Thymus (tissue), 11 donors: Measurements from ENCODE around the gene LRRC8E. TPM values are rescaled to one million over a fixed set of nuclear protein-coding genes. Genes with fewer than 3 reads are reported as not detected.

ENCODE experiments used
- DNase-seq, 9 donors: peaks; one replicate each; pipeline ENCODE4 v3.0.0-alpha.2; 2013; ENCODE audit warnings: low spot score in 9 of 9, low read depth in 6 of 9, missing footprints in 1 of 9
- H3K27ac ChIP-seq, 2 donors: one replicate each; pipeline ENCODE4 v1.5.1; 2013; ENCODE audit warnings: control low read depth in 1 of 2, low read depth in 1 of 2, low read length in 1 of 2, mild to moderate bottlenecking in 1 of 2, moderate library complexity in 1 of 2
- H3K27me3 ChIP-seq, 2 donors: one replicate each; pipeline ENCODE4 v1.5.1; 2013; ENCODE audit warnings: low read length in 1 of 2; ENCODE audit not compliant: control insufficient read depth in 2 of 2, insufficient read depth in 1 of 2
- H3K36me3 ChIP-seq, 2 donors: one replicate each; pipeline ENCODE4 v1.5.1; 2013; ENCODE audit warnings: low read length in 1 of 2, mild to moderate bottlenecking in 1 of 2, moderate library complexity in 1 of 2; ENCODE audit not compliant: control insufficient read depth in 2 of 2, insufficient read depth in 2 of 2
- H3K4me1 ChIP-seq, 2 donors: one replicate each; pipeline ENCODE4 v1.5.1; 2013; ENCODE audit warnings: low read length in 2 of 2; ENCODE audit not compliant: control insufficient read depth in 2 of 2, insufficient read depth in 2 of 2
- H3K4me3 ChIP-seq, 2 donors: one replicate each; pipeline ENCODE4 v1.5.1; 2013; ENCODE audit warnings: low read length in 2 of 2, control low read depth in 1 of 2, mild to moderate bottlenecking in 1 of 2
- H3K9me3 ChIP-seq, 2 donors: one replicate each; pipeline ENCODE4 v1.5.1; 2013; ENCODE audit warnings: low read length in 1 of 2, mild to moderate bottlenecking in 1 of 2; ENCODE audit not compliant: control insufficient read depth in 2 of 2, insufficient read depth in 1 of 2
- WGBS: extraction: QIAGEN DNeasy Blood & Tissue Kit; methylation state at CpG from one replicate; pipeline ENCODE4 v1.1.7; 2013; 5-methylcytosine and 5-hydroxymethylcytosine counted together
- polyA plus RNA-seq: library from polyadenylated mRNA; stranded (reverse); fragments of 200-250 nt; gene quantifications from one replicate; pipeline ENCODE4 v1.2.3, GENCODE V29; 2013
- total RNA-seq: library from RNA; stranded (reverse); fragments of 120-200 nt; gene quantifications from one replicate; pipeline ENCODE4 v1.2.4, GENCODE V29; 2013
- donor health status: healthy.

LRRC8E gene
- total and polyA plus RNA-seq, 2 donors = 0.05 to 0.27 TPM

- H3K27me3 ChIP-seq = peaks cover 0 to 9% of the 10 kb centered on the region in 2 donors
- H3K4me1 ChIP-seq = peaks cover 9 to 15% of the 10 kb centered on the region in 2 donors
- no peak for DNase-seq
- 97% methylated on average over 19 of the region's 19 CpGs for WGBS
- peaks cover 0 to 1% of the 10 kb centered on the region in 2 donors for H3K9me3 ChIP-seq
- H3K27ac ChIP-seq = no peak overlapping the region
- peaks cover 50 to 68% of the 10 kb centered on the region in 2 donors for H3K36me3 ChIP-seq
- H3K4me3 ChIP-seq = no peak overlapping the region
Observed at GRCh38 chr19:7908742-7909461, 20.6 kb downstream of the LRRC8E start.

DNA sequence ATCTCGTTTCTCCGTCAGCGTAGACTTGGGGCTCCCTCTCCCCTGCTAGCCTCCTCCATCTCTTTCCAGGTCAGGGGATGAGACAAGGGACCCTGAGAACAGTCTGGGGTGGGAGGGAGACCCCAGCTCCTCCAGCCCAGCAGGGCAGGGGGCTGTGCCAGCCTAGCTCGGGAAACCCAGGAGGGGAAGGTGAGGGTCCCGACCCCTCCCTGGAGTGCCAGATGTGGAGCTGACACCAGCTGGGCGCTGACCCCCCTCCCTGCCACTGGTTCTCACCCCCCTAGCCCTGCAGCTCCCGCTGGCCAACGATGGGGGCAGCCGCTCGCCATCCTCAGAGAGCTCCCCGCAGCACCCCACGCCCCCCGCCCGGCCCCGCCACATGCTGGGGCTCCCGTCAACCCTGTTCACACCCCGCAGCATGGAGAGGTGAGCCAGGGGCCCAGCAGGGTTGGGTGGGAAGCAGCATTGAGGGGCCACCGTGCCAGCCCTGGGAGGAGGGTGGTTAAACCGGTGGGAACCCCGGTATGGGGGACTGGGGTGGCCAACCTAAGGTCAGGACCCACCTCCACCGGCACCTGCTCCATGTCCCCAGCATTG is 21.3 kb downstream of the LRRC8E start:
- H3K4me3 ChIP-seq = no peak overlapping the region
- H3K36me3 ChIP-seq = peaks cover 50 to 68% of the 10 kb centered on the region in 2 donors
- H3K27ac ChIP-seq = no peak overlapping the region
- 98% methylated on average over 21 of the region's 21 CpGs for WGBS
- H3K4me1 ChIP-seq = peaks cover 6 to 11% of the 10 kb centered on the region in 2 donors
- DNase-seq = no peak
- peaks cover 0 to 1% of the 10 kb centered on the region in 2 donors for H3K9me3 ChIP-seq
- peaks cover 5 to 16% of the 10 kb centered on the region in 2 donors for H3K27me3 ChIP-seq

DNA sequence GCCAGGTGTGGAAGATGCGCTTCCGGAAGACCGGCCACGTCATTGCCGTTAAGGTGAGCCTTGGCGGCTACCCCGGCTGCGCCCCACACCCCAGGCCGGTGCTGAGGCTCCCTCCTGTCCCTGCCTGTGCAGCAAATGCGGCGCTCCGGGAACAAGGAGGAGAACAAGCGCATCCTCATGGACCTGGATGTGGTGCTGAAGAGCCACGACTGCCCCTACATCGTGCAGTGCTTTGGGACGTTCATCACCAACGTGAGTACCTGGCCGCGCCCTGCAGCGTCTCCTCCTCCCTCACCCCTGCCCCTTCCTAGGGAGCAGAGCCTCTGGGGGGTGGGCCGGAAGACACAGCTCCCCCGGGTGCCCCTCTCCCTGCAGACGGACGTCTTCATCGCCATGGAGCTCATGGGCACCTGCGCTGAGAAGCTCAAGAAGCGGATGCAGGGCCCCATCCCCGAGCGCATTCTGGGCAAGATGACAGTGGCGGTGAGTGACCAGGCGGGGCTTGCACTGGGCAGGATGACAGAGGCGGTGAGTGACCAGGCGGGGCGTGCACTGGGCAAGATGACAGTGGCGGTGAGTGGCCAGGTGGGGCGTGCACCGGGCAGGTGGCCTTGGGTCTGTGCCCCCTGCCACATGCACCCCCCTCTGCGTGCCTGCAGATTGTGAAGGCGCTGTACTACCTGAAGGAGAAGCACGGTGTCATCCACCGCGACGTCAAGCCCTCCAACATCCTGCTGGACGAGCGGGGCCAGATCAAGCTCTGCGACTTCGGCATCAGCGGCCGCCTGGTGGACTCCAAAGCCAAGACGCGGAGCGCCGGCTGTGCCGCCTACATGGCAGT is 22.2 kb downstream of the LRRC8E start:
- H3K27me3 ChIP-seq = peaks cover 15 to 26% of the 10 kb centered on the region in 2 donors
- H3K4me1 ChIP-seq = peaks cover 3% of the 10 kb centered on the region in 2 donors
- peaks cover 50 to 68% of the 10 kb centered on the region in 2 donors for H3K36me3 ChIP-seq

DNA sequence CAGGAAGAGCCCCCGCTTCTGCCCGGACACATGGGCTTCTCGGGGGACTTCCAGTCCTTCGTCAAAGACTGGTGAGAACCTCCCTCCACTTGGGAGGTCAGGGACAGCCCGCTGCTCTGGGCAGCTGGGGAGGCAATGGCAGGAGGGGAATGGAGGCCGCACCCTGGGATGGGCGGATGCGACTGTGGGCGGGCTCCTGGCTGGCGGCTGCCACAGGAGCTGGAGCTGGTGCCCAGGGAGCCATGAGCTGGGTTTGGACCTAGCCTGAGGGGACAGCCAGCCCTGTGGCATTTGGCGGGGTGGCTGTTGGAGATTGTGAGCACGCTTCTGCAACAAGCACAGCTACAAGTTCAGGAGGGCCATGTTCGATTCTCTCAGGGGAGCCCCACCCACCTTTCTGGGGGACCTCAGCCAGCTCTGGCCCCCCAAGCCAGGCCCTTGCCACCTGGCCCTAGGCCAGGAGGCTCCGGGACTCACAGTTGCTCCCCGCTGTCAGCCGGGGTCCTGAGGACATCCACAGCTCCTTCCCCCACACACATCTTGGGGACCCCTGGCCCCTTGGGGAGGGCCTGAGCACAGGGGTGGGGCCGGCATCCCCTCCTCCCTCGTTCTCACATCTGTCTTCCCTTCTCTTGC is 23.3 kb downstream of the LRRC8E start:
- Histone ChIP-seq H3K27me3 (peaks cover 24 to 37% of the 10 kb centered on the region in 2 donors), H3K27ac (no peak overlapping the region), H3K9me3 (peaks cover 0 to 1% of the 10 kb centered on the region in 2 donors), H3K4me1 (peaks cover 3 to 10% of the 10 kb centered on the region in 2 donors), H3K4me3 (no peak overlapping the region), H3K36me3 (peaks cover 46 to 60% of the 10 kb centered on the region in 2 donors)
- DNase-seq = no peak
- 93% methylated on average over 18 of the region's 18 CpGs for WGBS

More for the DNA sequence above, 22.2 kb downstream of the LRRC8E start:
- Histone ChIP-seq H3K4me3 (no peak overlapping the region), H3K27ac (no peak overlapping the region), H3K9me3 (peaks cover 0 to 1% of the 10 kb centered on the region in 2 donors)
- WGBS = 98% methylated on average over 54 of the region's 54 CpGs
- DNase-seq = no peak

DNA sequence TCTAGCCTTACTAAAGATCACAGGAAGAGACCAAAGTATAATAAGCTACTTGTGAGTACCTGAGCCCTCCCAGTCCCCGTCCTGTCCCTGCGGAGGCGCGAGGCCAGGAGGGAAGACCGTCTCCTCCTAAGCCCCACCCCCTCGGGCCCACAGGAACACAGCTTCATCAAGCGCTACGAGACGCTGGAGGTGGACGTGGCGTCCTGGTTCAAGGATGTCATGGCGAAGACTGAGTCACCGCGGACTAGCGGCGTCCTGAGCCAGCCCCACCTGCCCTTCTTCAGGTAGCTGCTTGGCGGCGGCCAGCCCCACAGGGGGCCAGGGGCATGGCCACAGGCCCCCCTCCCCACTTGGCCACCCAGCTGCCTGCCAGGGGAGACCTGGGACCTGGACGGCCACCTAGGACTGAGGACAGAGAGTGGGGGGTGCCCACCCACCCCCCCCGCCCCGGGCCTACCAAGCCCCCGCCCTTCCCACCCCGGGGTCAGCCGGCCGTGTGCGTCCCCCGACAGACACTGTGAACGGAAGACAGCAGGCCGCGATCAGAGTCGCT is 23.9 kb downstream of the LRRC8E start:
- 96% methylated on average over 31 of the region's 31 CpGs for WGBS
- Histone ChIP-seq H3K27me3 (peaks cover 30 to 42% of the 10 kb centered on the region in 2 donors), H3K36me3 (peaks cover 46 to 58% of the 10 kb centered on the region in 2 donors), H3K27ac (no peak overlapping the region), H3K9me3 (peaks cover 0 to 1% of the 10 kb centered on the region in 2 donors), H3K4me1 (peaks cover 6 to 13% of the 10 kb centered on the region in 2 donors), H3K4me3 (no peak overlapping the region)
- no peak for DNase-seq

- WGBS = 98% methylated on average over 39 of the region's 39 CpGs
- peaks cover 37 to 49% of the 10 kb centered on the region in 2 donors for H3K27me3 ChIP-seq
- H3K9me3 ChIP-seq = peaks cover 0 to 1% of the 10 kb centered on the region in 2 donors
- no peak overlapping the region for H3K4me3 ChIP-seq
- DNase-seq = no peak
- H3K27ac ChIP-seq = no peak overlapping the region
- H3K36me3 ChIP-seq = peaks cover 46 to 51% of the 10 kb centered on the region in 2 donors
- H3K4me1 ChIP-seq = peaks cover 6 to 16% of the 10 kb centered on the region in 2 donors
Observed at GRCh38 chr19:7912697-7913564, 24.6 kb downstream of the LRRC8E start.

DNA sequence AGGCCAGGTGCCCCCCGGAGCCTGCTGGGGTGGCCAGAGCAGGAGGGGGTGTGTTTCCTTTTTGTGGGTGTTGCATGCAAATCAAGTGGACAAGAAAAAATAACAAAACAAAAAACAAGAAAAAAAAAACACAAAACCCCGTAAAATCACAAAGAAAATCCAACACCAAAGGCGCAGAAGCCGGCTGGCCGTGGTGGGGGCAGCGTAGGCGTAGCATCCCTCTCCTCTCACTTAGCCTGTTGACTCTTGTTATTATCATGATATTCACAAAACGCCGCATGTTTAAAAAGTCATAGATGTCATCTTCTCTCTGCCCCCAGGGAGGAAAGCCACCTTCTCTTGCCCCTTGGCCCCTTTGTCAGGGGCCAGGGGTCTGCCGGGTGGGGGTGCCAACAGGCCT is 25.3 kb downstream of the LRRC8E start:
- Histone ChIP-seq H3K9me3 (peaks cover 1 to 2% of the 10 kb centered on the region in 2 donors), H3K27ac (no peak overlapping the region), H3K36me3 (peaks cover 43 to 45% of the 10 kb centered on the region in 2 donors), H3K4me3 (no peak overlapping the region), H3K4me1 (peaks cover 6 to 16% of the 10 kb centered on the region in 2 donors), H3K27me3 (peaks cover 43 to 56% of the 10 kb centered on the region in 2 donors)
- no peak for DNase-seq
- WGBS = 97% methylated on average over 10 of the region's 10 CpGs

GRCh38 chr19:7914099-7914498 is 25.8 kb downstream of the LRRC8E start:
- Histone ChIP-seq H3K4me3 (no peak overlapping the region), H3K36me3 (peaks cover 38 to 44% of the 10 kb centered on the region in 2 donors), H3K27me3 (peaks cover 48 to 61% of the 10 kb centered on the region in 2 donors), H3K27ac (no peak overlapping the region), H3K9me3 (peaks cover 1 to 6% of the 10 kb centered on the region in 2 donors), H3K4me1 (peaks cover 6 to 17% of the 10 kb centered on the region in 2 donors)
- 89% methylated on average over 12 of the region's 12 CpGs for WGBS
- DNase-seq = no peak
